Motor neuron (in vitro differentiated cells): Measurements from ENCODE around the gene LRRC8C. TPM values are rescaled to one million over a fixed set of nuclear protein-coding genes. Genes with fewer than 3 reads are reported as not detected.

Source experiments
- ATAC-seq, 8 experiments: fragments of 200-7000 bp; cut with Tn5 transposase; replicated peaks in 6 of 8; 2 replicates each; pipeline ENCODE4 v1.8.0; 2021; ENCODE audit warnings: mild to moderate bottlenecking in 8 of 8, moderate library complexity in 8 of 8
- H3K27ac ChIP-seq, 2 donors: fragments of 250-450 bp; sonication (Bioruptor Pico); 2 replicates each; pipeline ENCODE4 v1.9.0; 2021; ENCODE audit warnings: antibody characterized with exemption in 2 of 2, mild to moderate bottlenecking in 2 of 2, moderate library complexity in 1 of 2
- H3K4me1 ChIP-seq, 2 donors: fragments of 250-450 bp; sonication (Bioruptor Pico); replicated peaks in 1 of 2; 2 replicates each; pipeline ENCODE4 v1.6.1; 2021; ENCODE audit warnings: antibody characterized with exemption in 2 of 2, mild to moderate bottlenecking in 2 of 2, moderate library complexity in 1 of 2
- H3K4me3 ChIP-seq, 5 donors: fragments of 250-450 bp; sonication (Bioruptor Pico); 2 replicates each; pipeline ENCODE4 v1.9.0; 2021; ENCODE audit warnings: antibody characterized with exemption in 5 of 5, mild to moderate bottlenecking in 5 of 5, moderate library complexity in 4 of 5
- WGBS, 10 experiments: fragments of 450-650 bp; shearing (Covaris generic); methylation state at CpG; one replicate each; pipeline ENCODE4 v1.0.0; 2022; 5-methylcytosine and 5-hydroxymethylcytosine counted together
- in situ Hi-C, 9 experiments: fragments of 400-800 bp; cut with MboI; loops; one replicate each; pipeline ENCODE4 v1.15.0; 2021; ENCODE audit warnings: low sequenced_read_pairs in 9 of 9, low pct_unique_long_range_greater_than_20kb in 2 of 9; ENCODE audit not compliant: unreplicated experiment in 9 of 9
- total RNA-seq, 8 experiments: library from RNA; unstranded; fragments of 300-600 nt; gene quantifications; 2 replicates each; pipeline versions ENCODE4 v1.2.3 to v1.2.4, GENCODE V29; 2022

LRRC8C gene
- total RNA-seq, 8 experiments from 2014 or later, result 1.7 to 8.0 (median 2.5) TPM

GRCh38 chr1:89670711-89671110, 37.8 kb downstream of the LRRC8C start:
- in situ Hi-C loops, result no loop called here
- Histone ChIP-seq H3K4me1 (peaks cover 0 to 4% of the 10 kb centered on the region in 2 donors), H3K4me3 (no peak overlapping the region), H3K27ac (no peak overlapping the region)
- no peak for ATAC-seq

GRCh38 chr1:89671775-89672488, 39.0 kb downstream of the LRRC8C start:
- Histone ChIP-seq H3K4me3 (no peak overlapping the region), H3K4me1 (peaks cover 0 to 4% of the 10 kb centered on the region in 2 donors), H3K27ac (no peak overlapping the region)
- WGBS, 10 experiments, result 19 to 100% (median 64%) methylated on average over 1 to 4 of the region's 4 CpGs
- in situ Hi-C loops, result no loop called here
- ATAC-seq, result peak in 1 of 8 experiments; percentile 29

GRCh38 chr1:89672489-89673183, 39.7 kb downstream of the LRRC8C start:
- in situ Hi-C loops, result no loop called here
- H3K4me3 ChIP-seq, result no peak overlapping the region
- H3K27ac ChIP-seq, result no peak overlapping the region
- WGBS, 10 experiments, result 70 to 100% (median 82%) methylated on average over 1 to 6 of the region's 6 CpGs
- peaks cover 0 to 4% of the 10 kb centered on the region in 2 donors for H3K4me1 ChIP-seq
- ATAC-seq, result no peak

- Histone ChIP-seq H3K27ac (no peak overlapping the region), H3K4me1 (peaks cover 0 to 4% of the 10 kb centered on the region in 2 donors), H3K4me3 (no peak overlapping the region)
- WGBS, 10 experiments, result 72 to 100% (median 92%) methylated on average over 3 to 4 of the region's 4 CpGs
- in situ Hi-C loops, result no loop called here
- no peak for ATAC-seq
Observed at GRCh38 chr1:89673251-89673650, 40.3 kb downstream of the LRRC8C start.

- Histone ChIP-seq H3K4me1 (no peaks in the 10 kb centered on the region), H3K4me3 (no peak overlapping the region), H3K27ac (no peak overlapping the region)
- WGBS, 10 experiments, result 56 to 100% (median 90%) methylated on average over 2 to 4 of the region's 4 CpGs
- no peak for ATAC-seq
- in situ Hi-C loops, result no loop called here
Observed at GRCh38 chr1:89675677-89676076, 42.8 kb downstream of the LRRC8C start.

- H3K4me1 ChIP-seq, result no peaks in the 10 kb centered on the region
- no peak for ATAC-seq
- 71 to 100% (median 97%) methylated on average over 1 to 2 of the region's 2 CpGs for WGBS, 10 experiments
- H3K27ac ChIP-seq, result no peak overlapping the region
- in situ Hi-C loops, result no loop called here
- H3K4me3 ChIP-seq, result no peak overlapping the region
Observed at GRCh38 chr1:89681045-89681729, 48.3 kb downstream of the LRRC8C start.

GRCh38 chr1:89682611-89683010, 49.7 kb downstream of the LRRC8C start:
- Histone ChIP-seq H3K27ac (no peak overlapping the region), H3K4me3 (no peak overlapping the region), H3K4me1 (no peaks in the 10 kb centered on the region)
- in situ Hi-C loops, result no loop called here
- no peak for ATAC-seq

- Histone ChIP-seq H3K4me1 (peaks cover 8 to 9% of the 10 kb centered on the region in 2 donors), H3K4me3 (no peak overlapping the region), H3K27ac (no peak overlapping the region)
- 63 to 100% (median 90%) methylated on average over 1 to 2 of the region's 2 CpGs for WGBS, 10 experiments
- ATAC-seq, result no peak
- in situ Hi-C loops, result no loop called here
Observed at GRCh38 chr1:89685461-89685860, 52.5 kb downstream of the LRRC8C start.

- in situ Hi-C loops, result no loop called here
- H3K4me1 ChIP-seq, result peaks cover 8 to 9% of the 10 kb centered on the region in 2 donors
- no peak for ATAC-seq
- no peak overlapping the region for H3K4me3 ChIP-seq
- no peak overlapping the region for H3K27ac ChIP-seq
- WGBS, 10 experiments, result 75 to 100% (median 97%) methylated on average over 1 to 5 of the region's 5 CpGs
Observed at GRCh38 chr1:89686520-89686919, 53.6 kb downstream of the LRRC8C start.

- H3K4me1 ChIP-seq, result peaks cover 8 to 9% of the 10 kb centered on the region in 2 donors
- no peak overlapping the region for H3K4me3 ChIP-seq
- ATAC-seq, result no peak
- no peak overlapping the region for H3K27ac ChIP-seq
- in situ Hi-C loops, result no loop called here
Observed at GRCh38 chr1:89687254-89687653, 54.3 kb downstream of the LRRC8C start.

GRCh38 chr1:89688607-89689006, 55.7 kb downstream of the LRRC8C start:
- peaks cover 8 to 9% of the 10 kb centered on the region in 2 donors for H3K4me1 ChIP-seq
- WGBS, 10 experiments, result 67 to 100% (median 83%) methylated on average over 1 of the region's 1 CpG; no CpG with 5 or more reads in 5 of the 10 experiments
- H3K27ac ChIP-seq, result no peak overlapping the region
- ATAC-seq, result peak in 2 of 8 experiments; percentile 23 to 45
- H3K4me3 ChIP-seq, result no peak overlapping the region
- in situ Hi-C loops, result no loop called here

- Histone ChIP-seq H3K4me3 (no peak overlapping the region), H3K4me1 (peaks cover 8 to 9% of the 10 kb centered on the region in 2 donors), H3K27ac (no peak overlapping the region)
- no peak for ATAC-seq
- in situ Hi-C loops, result no loop called here
- 68 to 100% (median 86%) methylated on average over 3 of the region's 3 CpGs; no CpG with 5 or more reads in 1 of the 10 experiments for WGBS, 10 experiments
Observed at GRCh38 chr1:89689234-89689633, 56.3 kb downstream of the LRRC8C start.

GRCh38 chr1:89690595-89690994, 57.7 kb downstream of the LRRC8C start:
- Histone ChIP-seq H3K4me3 (no peak overlapping the region), H3K4me1 (peaks cover 8 to 9% of the 10 kb centered on the region in 2 donors), H3K27ac (no peak overlapping the region)
- WGBS, 10 experiments, result 80 to 100% (median 94%) methylated on average over 1 to 4 of the region's 4 CpGs; no CpG with 5 or more reads in 3 of the 10 experiments
- ATAC-seq, result no peak
- in situ Hi-C loops, result no loop called here
